T47D (cell line): ENCODE measurements around the gene ASB2.

Experiments
- DNase-seq, 2 experiments: peaks; one replicate each; pipeline versions ENCODE4 v3.0.0 to v3.0.0-alpha.2; 2011 to 2012; ENCODE audit warnings: low read depth in 1 of 2, low spot score in 1 of 2
- JUND ChIP-seq: IDR thresholded peaks from 2 replicates; pipeline ENCODE4 v1.6.1; 2012; ENCODE audit warnings: low read depth
- in situ Hi-C: cut with HindIII; loops from 2 replicates; pipeline ENCODE4 v1.10.0; 2016; ENCODE audit warnings: low sequenced_read_pairs, low pct_unique_long_range_greater_than_20kb

Gene ASB2

GRCh38 chr14:93981316-93982229 is 5.2 kb upstream of the ASB2 start:
- no peak for DNase-seq
- in situ Hi-C loops = no loop called here
- no peak for TF ChIP-seq JUND

DNA sequence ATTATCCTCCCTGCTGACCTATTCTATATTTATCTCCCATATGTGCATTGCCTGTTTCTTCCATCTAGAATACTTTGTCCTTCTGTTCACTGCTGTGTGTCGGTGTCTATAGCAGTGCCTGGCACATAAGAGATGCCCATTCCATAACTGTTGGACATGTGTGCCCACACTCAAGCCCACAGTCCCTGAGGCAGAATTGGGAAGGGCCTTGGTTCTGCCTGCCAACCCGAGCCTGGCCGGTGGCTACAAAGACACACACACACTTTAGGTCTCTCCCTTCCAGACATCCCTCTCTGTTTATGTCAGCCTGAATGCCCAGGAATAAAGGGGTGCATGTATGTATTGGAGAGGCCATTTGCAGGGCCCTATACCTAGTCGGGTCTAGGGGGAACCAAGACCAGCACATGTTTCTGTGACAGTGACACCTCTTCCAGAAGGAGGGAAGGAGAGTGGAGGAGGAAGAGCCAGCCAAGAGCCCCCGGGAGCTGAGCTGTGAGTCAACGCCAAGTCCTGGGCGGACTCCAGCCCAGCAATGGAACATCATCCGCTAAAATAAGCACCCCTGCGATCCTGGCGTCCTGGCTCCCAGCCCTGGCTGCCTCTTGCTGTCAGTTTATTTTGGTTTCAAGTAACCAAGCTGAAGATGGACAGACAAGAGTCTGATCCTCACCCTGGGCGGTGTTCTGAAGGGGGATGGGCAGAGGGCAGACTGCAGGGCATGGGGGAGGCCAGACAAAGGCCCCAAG is 4.3 kb upstream of the ASB2 start:
- no peak for DNase-seq
- in situ Hi-C loops = no loop called here
- TF ChIP-seq JUND = no peak

GRCh38 chr14:93978735-93979134 is 2.4 kb upstream of the ASB2 start:
- in situ Hi-C loops = no loop called here
- no peak for DNase-seq
- TF ChIP-seq JUND = no peak

GRCh38 chr14:93977790-93978581 is 1.6 kb upstream of the ASB2 start:
- TF ChIP-seq JUND = no peak
- no peak for DNase-seq
- in situ Hi-C loops = no loop called here

DNA sequence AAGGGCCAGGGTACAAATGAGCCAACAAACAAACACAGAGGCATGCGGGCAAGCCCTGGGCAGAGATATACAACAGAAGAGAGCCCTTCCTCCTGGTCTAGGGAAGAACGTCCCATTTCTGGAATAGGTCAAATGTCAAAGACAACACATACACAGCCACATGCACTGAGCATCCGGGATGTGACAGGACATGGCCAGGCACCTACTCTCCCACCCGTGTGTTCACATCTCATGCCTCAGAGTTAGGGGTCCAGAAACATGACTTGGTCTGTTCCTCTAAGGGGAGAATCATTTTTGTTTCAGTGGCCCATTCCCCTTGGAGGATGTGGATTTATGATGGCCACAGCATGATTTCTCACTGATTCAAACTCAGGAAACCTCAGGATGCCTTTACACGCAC is 801 bp upstream of the ASB2 start:
- TF ChIP-seq JUND = no peak
- in situ Hi-C loops = no loop called here
- no peak for DNase-seq

- no peak for DNase-seq
- no peak for TF ChIP-seq JUND
- in situ Hi-C loops = no loop called here
These were observed 436 bp downstream of the ASB2 start for GRCh38 chr14:93975791-93976476.

GRCh38 chr14:93974833-93975232 is 1.5 kb downstream of the ASB2 start:
- TF ChIP-seq JUND = no peak
- in situ Hi-C loops = no loop called here
- DNase-seq = no peak

- TF ChIP-seq JUND = no peak
- in situ Hi-C loops = no loop called here
These were observed 2.1 kb downstream of the ASB2 start for GRCh38 chr14:93974299-93974698.

DNA sequence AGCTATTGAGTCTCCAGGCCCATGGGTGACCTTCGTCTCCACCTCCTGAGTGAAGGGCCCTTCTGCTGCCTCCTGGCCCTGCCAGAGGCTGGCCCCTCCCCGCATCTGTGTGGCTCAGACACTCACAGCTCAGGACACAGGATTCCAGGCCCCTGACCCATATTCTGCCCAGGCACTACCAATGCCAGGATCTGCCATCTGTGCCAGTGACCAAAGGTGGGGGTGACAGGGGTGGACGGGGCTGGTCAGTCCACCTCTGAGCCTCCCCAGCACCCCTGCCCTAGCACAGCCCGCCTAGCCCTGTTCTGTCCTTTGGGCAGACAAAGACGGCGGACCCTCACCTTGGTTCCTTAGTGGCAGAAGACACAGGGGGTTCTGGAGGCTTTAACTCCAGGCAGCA is 2.8 kb downstream of the ASB2 start:
- TF ChIP-seq JUND = no peak
- no peak for DNase-seq
- in situ Hi-C loops = no loop called here

More at GRCh38 chr14:93974299-93974698, 2.1 kb downstream of the ASB2 start:
- no peak for DNase-seq

DNA sequence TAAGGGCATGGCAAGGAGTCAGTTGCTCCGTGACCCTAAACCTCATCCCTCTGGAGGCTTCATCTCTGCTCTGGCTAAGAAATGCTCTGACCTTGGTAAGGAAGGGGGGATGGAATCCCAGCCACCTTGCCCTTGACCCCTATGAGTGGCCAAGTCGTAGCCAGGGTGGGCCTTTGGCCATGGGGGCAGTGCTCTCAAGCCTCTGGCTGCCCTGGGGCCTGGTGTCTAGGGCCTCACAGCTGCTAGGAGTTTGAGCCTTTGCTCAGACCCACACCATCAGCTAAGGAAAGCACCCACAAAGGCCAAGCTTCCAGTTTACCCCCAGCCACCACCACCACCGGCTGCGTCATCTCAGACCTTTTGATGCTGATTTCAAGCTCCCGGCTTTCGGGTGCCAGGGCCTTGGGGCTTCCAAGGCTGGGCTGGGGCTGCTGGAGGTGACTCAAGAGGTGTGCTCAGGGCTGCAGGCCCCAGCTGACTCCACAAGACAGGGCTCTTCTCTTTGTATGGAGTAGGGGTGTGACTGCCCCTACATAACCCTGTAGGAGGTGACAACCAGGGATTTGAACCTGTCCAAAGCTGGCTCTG is 3.7 kb downstream of the ASB2 start:
- DNase-seq = no peak
- in situ Hi-C loops = no loop called here
- TF ChIP-seq JUND = no peak

DNA sequence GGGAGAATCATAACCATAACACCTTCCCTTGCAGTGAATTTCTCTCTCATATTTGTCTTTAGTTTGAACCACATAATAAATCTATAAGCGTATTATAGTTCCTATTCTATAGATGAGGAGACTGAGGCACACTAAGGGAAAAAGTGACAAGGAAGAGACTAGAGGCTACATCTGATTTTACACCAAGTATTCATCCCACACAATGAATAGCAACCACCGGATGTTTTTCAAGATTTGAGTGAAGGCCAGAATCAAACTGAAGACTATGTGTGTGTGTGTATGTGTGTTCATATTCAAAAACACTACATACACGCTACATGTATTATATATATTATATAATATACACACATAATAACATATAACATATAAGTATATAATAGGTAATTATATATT is 4.7 kb downstream of the ASB2 start:
- in situ Hi-C loops = no loop called here
- TF ChIP-seq JUND = no peak
- DNase-seq = no peak
